Measurements from ENCODE around the gene OPRD1. TPM values are rescaled to one million over a fixed set of nuclear protein-coding genes. Genes with fewer than 3 reads are reported as not detected.

The OPRD1 gene
- total RNA-seq, 1 donor from 2014 or later = 0.72 TPM

DNA sequence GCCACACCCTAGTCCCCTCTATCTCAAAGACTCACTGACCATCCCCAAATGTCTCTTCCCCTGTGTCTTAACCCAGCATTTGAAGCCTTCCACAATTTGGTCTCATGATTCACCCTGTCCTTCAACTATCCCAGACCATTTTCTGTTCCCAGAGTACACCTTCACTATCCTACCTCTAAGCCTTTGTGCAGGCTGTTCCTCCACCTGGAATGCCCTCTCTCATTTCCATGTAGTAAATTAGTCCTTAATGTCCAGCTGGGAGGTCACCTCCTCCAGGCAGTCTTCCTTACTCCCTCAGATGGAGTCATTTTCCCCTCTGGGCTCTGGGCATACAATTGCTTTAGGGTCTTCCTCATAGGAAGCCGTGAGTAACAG lies 71.3 kb downstream of the OPRD1 start:
- no peak for DNase-seq (ENCODE audit: low spot score)

DNA sequence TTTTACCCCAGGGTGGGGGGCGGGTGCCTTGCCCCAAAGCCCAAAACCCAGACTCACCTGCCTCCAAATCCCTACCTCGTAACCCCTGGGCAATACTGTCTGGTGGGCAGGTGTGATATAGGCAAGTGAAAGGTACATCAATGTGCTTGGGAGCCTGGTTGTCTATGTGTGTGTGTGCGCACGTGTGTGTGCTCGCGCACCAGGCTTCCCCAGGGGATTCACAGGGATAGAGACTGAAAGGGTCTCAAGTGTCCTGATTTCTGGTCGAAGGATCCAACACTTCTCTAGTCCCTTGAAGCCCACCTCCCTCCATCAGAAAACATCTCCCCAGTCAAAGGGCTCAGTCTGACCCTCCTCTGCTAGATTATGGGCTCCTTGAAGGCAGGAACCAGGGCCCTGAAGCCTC lies 73.5 kb downstream of the OPRD1 start:
- no peak for DNase-seq (ENCODE audit: low spot score)

DNA sequence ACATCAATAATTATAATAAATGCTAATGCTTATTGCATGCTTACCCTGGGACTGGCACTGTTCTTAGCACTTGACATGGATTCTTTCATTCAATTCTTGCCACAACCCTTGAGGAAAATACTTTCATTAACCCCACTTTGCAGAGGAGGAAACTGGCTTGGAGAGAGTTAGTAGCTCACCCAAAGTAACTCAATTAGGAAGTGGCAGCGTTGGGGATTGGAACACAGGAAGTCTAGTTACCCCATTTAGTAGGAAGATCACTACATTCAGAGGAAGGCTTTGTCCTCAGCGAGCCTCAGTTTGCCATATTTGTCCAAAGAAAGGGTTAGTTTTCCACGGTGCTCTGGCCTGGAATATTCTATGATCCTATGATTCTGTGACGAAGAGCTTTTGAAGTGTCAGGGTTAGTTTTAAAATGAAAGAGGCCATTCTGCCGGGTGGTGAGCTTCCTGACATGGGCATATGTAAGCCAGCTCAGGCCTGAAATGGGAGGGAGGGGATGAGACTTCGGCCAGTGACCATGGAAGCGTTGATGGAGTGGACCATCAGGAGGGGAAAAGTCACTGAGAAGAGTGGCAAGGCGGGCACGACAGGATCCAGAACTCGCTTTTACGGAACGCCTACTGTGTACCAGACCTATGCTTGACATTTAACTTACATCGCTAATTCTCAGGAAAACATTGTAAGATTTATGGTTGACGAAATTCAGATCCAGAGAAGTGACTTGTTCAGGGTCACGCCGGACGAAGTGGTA lies 74.2 kb downstream of the OPRD1 start:
- DNase-seq (ENCODE audit: low spot score) = no peak

DNA sequence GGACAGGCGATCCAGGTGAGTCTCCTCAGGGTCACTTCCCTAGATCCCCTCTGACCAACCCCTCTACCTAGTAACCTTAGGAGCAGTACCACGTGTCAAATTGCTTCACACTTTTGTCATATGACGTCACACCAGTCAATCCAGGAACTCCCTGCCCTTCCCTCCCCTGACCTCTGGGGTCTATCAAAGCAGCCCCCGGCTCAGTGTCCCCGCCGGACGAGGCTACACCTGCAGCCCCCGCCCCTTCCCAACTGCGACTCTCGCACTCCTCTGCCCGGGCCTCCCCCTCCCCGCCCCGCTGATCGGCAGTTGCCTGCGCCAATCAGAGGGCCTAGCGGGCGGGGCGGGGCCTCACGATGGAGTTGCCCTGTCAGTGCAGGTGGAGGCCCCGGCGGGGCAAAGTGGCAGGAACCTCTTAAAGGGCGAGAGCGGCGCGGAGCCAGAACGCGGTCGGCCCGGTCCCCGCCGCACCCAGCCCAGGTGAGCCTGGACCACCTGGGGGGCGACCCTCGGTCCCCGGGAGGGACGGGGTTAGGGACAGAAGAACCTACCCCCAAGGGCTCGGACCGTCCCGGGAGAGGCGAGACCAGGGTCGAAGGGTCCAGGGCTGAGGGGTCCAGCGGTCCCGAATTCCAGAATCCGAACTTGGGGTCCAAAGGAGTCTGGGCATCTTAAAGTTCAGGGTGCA lies 74.9 kb downstream of the OPRD1 start:
- peak; percentile 84 for DNase-seq (ENCODE audit: low spot score)

DNA sequence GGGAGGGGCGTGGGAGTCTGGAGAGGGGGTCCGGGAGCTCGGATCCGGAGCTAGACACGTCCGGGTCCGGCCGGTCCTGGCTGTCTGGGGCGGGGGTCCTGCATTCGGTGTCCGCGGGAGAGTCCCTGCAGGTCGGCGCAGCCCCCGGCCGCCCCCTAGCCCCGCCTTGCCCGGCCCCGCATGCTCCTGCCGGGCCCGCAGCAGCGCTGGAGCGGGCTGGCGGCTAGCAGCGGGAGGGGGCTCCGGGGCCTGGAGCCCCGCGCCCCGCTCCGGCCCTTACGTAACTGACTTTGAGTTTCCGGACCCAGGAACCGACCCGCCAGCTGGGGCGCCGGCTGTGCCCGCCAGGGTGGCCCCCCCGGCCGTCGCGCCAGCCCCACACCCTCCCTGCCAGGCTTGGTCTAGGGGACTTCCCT lies 75.5 kb downstream of the OPRD1 start:
- DNase-seq (ENCODE audit: low spot score) = no peak

DNA sequence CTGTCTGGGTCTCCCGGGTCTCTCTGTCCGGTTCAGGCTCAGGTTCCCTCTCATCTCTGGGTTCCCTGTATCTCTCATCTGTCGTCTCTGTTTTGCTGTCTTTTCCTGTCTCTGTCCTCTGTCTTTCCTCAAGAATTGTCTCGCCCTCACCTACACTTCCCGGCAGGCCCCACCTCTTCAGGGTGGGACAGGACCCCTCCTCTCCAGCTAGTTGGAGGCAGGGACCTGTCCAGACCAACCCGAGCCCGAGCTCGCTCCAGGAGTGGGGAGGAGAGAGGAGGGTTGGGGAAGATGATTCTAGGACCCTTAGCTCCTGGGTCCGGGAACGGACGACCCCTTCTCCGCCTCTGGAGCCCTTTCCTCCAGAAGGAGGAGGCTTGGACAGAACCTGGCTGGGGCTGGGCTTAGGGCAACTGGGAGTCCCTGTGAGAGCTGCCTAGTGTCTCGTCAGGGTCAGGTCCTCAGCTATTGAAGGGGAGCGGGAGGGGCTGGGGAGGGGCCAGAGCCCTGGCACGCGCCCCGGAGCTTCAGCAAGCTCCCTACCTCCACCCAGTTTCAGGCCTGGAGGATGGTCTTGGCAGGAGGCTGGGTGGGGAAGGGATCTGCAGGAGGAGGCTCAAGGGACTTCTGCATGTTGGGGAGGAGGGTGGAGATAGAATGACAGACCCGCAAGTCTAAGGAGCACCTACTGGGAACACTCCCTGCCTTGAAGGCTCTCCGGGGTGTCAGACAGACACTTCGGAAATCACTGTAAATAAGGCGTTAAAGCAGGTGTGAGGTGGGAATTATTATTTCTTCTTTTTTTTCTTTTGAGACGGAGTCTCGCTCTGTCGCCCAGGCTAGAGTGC lies 76.1 kb downstream of the OPRD1 start:
- DNase-seq (ENCODE audit: low spot score) = peak; percentile 80

DNA sequence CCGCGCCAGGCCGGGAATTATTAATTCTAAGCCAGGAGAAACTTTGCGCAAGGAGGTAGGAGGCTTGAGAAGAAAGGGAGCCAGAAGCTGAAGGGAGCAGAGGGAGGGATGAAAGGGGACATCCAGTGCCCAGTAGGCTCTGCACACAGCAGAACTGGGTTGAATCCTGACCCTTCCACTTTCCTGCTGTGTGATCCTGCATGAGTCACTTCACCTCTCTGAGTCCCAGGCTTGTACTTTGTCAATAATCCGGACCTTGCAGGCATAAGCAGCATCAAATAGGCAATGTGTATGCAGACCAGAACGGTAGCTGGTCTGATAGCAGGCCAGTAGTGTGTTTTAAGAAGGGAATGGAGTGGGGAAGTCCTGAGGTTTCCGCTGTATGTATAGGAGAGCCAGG lies 76.9 kb downstream of the OPRD1 start:
- no peak for DNase-seq (ENCODE audit: low spot score)

DNA sequence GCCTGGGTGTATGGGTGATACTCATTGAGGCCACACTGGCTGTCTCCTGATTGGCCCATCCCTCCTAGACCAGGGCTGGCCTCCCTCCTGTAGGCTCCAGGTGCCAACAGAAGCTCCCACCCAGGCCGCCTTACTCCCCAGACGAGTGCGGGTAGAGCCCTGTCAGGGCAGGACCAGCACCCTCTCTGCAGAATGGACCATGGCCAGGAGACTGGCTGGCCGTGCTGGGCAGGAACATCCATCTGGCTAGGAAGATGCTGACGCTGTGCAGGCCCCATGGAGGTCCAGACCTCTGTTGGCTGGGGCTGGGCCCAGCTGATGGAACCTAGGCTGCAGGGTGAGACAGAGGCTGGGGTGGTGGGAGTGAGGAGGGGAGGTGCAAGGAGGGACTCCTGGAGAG lies 77.4 kb downstream of the OPRD1 start:
- DNase-seq (ENCODE audit: low spot score) = no peak

DNA sequence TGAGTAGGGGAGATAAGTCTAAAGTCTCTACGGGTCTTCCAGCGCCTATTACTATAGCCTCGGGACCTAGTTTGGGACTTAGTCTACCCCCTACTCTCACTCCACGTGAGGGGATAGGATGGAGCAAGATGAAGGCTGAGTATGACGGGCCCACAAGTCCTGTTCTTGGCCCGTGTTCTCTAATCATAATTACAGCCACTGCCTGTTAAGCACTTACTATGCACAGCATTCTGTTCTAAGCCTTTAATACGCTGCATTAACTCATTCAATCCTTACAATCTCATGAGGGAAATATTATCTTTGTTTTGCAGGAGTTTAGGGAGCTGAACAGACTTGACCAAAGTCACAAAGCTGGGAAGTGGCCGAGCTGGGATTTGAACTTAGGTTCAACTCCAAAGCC lies 78.5 kb downstream of the OPRD1 start:
- DNase-seq (ENCODE audit: low spot score) = no peak

DNA sequence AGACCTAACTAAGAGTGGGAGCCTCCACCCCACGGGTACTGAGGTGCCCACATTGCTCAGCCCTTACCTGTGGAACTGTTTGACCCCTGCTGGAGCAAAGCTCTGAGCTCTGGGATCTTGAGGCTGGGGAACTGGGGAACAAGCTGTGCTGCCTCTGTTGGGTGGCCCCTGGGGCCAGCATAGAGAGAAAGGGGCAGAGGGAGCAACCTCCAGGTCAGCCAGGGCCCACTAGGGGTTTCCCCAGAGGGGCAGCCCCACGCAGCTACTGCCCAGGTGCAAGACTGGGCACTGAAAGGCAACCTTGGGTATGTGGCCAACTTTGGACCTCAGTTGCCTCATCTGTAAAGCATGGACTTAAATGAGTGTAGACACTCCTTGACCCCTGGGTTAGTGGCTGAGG lies 78.9 kb downstream of the OPRD1 start:
- DNase-seq (ENCODE audit: low spot score) = no peak

DNA sequence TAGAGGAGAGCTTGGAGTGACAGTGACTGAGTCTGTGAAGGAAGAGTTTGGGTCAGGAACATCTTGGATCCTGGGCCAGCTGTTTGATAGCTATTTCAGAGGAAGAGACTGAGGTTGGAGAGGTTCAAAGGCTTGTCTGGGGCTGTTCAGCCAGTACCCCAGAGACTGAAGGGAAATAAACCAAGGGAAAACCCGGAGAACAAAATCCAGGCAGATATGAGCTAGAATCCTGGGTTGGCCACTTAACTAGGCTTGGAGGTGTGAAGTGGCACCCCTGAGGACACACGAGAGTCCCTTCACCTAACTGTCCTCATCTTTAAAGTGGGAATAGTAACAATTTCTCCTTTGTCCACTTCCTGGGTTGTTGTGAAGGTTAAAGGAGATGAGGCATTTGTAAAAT lies 79.3 kb downstream of the OPRD1 start:
- DNase-seq (ENCODE audit: low spot score) = no peak

DNA sequence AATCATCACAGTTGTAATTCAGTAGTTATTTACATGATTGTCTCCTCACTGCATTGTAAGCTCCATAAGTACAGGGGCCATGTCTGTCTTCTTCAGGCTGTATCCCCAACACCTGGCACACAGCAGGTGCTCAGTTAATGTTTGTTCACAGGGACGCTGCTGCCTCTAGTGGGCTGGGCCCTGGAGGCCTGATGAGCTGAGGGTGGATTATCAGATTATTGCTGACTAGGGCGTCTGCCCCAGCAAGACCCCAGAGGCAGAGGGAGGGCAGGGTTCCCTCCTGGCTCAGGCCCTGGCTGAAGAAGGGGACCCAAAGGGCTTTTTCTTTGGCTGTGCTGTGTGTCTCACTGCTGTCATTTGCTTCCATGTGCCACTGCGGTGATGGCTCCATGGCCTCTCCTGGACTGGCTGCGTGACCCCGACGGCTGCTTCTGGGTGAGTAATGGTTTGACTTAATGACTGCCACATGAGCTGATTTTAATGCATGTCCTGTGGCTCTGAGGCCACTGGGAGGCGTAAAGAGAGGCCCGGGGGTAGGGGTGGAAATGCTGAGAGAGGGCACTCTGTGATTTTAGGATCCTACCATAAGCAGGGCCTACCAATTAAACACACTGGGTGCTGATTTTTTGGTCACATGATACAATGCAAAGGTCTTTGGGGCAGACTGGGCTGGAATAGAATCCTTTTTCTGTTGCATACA lies 81.6 kb downstream of the OPRD1 start:
- no peak for DNase-seq (ENCODE audit: low spot score)

DNA sequence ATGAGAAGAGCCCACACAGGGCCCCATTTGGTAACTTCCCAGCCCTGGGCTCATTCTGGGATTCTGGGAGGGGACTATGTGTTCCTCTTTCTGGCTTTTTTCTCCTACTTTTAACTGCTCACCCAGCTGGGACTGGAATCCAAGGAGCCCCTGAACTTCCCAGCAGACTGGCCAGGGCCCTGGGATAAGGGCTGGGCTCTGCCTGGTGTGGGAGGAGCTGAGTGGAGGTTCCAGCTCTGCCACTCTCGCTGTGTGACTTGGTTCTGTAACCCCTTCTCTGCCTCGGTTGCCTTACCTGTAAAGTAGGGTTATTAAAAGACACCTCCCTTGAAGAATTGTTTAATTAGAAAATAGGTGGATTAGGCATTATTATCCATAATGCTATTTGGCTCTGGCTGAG lies 82.8 kb downstream of the OPRD1 start:
- DNase-seq (ENCODE audit: low spot score) = no peak

DNA sequence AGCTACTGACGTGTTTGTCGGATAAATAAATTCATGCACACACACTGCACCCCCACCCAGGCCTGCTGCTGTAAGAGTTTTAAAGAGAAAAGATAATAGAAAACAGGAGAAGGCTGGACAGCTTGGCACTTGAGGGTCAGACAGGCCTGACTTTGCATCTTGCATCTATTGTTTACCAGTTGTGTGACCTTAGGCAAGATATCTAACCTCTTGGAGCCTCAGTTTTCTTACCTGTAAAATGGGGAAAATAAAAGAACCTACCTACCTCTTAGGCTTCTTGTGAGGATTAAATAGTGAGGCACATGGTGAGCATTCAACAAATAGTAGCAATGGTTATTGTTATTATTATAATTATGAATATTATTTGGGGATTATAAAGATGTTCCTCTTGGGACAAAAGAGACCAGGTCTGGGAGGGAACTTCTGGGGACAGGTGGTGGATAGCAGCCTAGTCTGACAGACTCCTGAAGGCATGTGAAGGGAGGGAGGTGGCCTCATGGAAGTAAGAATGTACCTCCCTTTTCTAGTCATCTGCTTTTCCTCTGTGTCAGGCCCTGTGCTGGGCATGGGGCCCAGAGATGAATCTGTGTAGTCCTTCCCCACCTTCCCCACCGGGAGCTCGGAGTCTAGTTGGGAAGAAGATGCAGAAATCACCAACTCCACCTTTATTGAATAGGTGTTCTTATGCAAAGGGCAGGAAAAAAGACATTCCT lies 84.1 kb downstream of the OPRD1 start:
- DNase-seq (ENCODE audit: low spot score) = peak; percentile 68

DNA sequence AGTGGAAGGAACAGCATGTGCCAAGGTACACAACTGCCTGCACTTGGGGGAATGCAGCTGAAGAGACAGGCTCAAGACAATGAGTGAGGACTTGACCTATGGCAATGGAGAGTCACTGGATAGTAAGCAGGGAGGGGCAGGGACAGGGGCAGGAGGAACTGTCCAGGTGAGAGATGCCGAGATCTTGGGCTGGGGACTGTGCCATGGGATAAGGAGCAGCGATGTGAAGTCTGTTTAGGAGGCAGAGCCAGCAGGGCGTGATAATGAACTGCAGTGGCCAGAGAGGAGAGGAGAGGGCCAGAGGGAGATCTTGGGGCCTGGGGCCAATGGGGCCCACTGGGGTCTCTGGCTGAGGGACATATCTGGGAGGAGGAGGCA lies 84.6 kb downstream of the OPRD1 start:
- DNase-seq (ENCODE audit: low spot score) = no peak

DNA sequence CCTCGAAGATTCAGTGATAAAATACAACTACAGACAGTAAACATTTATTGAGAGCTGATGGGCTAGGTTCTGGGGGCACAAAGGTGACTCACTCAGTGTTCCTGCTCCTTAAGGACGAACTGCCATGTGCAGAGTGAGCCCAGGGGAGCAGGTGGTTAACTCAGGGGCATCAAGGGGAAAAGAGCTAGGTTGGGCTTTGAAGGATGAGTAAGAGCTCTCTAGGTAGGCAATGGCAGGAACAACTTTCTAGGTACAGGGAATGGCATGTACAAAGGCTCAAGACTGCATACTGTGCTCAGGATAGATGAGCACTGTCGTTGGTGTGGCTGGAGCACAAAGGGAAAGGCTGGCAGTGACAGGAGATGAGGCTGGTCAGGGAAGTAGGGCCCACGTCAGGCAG lies 85.8 kb downstream of the OPRD1 start:
- DNase-seq (ENCODE audit: low spot score) = no peak

DNA sequence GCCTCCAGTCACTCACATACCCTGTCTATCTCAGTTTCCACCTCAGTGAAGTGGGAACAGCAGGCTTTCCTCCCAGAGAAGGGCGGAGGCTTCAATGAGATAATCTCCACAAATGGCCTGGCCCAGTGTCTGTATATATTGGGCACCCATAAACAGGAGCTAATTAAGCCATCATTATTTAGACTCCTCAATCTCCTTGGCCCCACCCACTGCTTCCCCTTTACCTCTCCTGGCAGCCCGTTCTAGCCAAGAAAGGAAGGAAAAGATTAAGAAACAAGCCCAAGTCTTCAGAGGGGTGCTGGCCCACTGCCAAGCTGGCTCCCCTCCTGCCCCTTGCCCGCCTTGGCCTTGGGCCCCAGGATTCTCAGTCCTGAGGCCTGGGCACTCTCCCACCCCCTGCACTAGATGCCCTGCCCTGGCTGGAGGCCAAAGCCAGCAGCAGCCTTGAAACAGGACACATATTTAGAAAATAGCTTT lies 86.5 kb downstream of the OPRD1 start:
- no peak for DNase-seq (ENCODE audit: low spot score)

DNA sequence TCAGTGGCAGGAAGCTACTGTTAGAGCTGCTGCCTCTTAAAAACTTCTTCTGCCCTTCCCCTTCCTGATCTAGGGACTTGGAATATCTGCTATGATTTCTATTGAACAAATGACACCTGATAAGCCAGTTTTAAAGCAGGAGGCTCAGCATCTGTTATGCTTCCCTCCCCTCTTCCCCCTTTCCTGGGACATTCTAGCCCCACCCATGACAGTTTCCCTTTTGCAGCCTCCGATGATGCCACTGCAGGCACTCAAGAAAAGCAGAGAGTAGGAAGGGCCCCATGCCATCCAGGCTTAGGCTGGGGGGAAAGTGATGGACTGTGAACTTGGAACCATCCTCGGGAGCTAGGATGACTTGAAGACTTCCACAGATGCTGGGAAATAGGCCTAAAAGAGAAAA lies 87.3 kb downstream of the OPRD1 start:
- DNase-seq (ENCODE audit: low spot score) = peak; percentile 46

DNA sequence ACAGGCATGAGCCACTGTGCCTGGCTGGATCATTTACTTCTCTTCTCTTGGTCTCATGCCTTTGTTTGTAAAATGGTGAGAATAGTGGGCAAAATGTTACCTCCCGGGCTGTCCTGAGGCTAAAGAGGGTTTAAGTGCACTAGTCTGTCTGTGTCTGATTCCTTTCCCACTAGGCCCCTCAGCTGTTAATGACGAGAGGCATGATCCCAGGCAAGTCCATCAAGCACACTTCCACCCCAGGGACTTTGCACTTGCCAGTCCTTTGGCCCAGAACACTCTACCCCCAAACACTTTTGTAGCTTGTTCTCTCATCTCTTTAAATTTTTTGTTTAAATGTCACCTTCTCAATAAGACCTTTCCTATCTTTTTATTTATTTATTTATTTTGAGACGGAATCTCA lies 88.6 kb downstream of the OPRD1 start:
- no peak for DNase-seq (ENCODE audit: low spot score)

DNA sequence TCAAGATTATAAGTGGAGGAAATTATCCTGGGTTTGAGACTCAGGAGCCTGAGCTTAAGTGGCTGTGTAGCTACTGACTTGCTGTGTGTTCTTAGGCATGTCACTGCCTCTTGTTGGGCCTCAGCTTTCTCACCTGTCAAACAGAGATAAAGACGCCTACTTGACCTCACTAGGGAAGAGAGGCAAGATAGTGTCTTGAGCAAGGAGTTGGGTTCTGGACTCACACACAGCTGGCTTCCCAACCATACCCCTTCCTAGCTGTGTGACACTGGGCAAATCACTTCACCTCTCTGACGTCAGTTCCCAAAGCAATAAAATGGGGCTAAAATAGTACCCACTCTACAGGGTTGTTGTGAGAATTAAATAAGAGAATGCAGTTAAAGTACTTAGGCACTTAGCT lies 90.8 kb downstream of the OPRD1 start:
- DNase-seq (ENCODE audit: low spot score) = no peak
